ENCODE measurements around the gene TADA2B.

Gene TADA2B

DNA sequence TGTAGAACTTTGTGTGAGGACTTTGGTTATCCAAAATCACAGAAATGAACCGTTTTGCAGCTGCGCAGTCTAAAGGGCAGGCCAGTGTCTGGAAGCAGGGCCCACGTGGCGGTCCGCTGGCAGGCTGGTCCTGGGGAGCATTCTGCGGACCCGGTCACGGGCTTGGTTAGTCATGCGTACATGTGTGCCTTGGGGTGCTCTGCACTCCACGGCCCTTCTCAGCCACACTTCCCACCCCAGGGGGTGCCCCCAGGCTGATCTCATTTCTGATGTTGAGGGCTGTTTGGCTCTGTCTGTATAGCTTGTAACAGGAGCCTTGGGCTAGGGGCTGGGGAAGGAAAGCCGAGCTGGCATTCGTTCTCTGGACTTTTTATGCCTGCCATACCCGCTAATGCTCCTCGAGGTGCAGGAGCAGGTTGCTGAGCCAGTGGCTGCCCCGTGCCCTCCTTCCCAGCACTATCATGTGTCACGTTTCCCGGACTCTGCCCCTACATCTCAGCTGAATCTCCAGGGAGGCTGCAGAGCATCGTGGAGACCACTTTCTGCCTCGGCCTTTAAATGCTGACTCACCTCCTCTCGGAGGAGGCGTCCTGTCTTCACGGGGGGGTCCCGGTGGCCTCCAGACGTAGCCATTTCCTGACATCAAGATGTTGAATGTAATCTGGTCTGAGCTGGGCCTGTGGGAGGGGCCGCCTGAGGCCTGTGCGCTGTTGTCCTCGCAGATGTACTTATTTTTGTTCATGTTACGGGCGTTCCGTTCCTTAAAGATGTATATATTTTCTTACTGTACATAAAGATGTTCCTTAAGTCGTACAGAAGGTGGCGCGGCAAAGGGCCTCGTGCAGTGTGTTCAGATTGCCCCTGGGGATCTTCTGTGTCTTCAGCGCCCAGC, 11.4 kb upstream of the TADA2B start:
- no peak for DNase-seq (ENCODE audit: insufficient read length, low spot score)
- FAIRE-seq = no peak
- TF ChIP-seq POLR2AphosphoS5 (IDR thresholded peaks at IDR 0.05; ENCODE audit: low read depth, low read length) (no peak), POU2F2 (IDR thresholded peaks at IDR 0.05; ENCODE audit: low read depth, low read length) (no peak), PAX5 (IDR thresholded peaks at IDR 0.05; ENCODE audit: insufficient read depth, low read length, severe bottlenecking) (no peak), TAF1 (IDR thresholded peaks at IDR 0.05; ENCODE audit: low read depth, low read length) (no peak)

- FAIRE-seq = no peak
- no peak for DNase-seq (ENCODE audit: insufficient read length, low spot score)
- TF ChIP-seq TAF1 (IDR thresholded peaks at IDR 0.05; ENCODE audit: low read depth, low read length) (no peak), POLR2A (IDR thresholded peaks at IDR 0.05; ENCODE audit: low read depth, low read length) (no peak), POU2F2 (IDR thresholded peaks at IDR 0.05; ENCODE audit: low read depth, low read length) (no peak), PAX5 (IDR thresholded peaks at IDR 0.05; ENCODE audit: insufficient read depth, low read length, severe bottlenecking) (no peak), SPI1 (IDR thresholded peaks at IDR 0.05; ENCODE audit: low read depth, low read length) (no peak), POLR2AphosphoS5 (IDR thresholded peaks at IDR 0.05; ENCODE audit: low read depth, low read length) (no peak)
These were observed 10.6 kb upstream of the TADA2B start for GRCh38 chr4:7032596-7032995.

DNA sequence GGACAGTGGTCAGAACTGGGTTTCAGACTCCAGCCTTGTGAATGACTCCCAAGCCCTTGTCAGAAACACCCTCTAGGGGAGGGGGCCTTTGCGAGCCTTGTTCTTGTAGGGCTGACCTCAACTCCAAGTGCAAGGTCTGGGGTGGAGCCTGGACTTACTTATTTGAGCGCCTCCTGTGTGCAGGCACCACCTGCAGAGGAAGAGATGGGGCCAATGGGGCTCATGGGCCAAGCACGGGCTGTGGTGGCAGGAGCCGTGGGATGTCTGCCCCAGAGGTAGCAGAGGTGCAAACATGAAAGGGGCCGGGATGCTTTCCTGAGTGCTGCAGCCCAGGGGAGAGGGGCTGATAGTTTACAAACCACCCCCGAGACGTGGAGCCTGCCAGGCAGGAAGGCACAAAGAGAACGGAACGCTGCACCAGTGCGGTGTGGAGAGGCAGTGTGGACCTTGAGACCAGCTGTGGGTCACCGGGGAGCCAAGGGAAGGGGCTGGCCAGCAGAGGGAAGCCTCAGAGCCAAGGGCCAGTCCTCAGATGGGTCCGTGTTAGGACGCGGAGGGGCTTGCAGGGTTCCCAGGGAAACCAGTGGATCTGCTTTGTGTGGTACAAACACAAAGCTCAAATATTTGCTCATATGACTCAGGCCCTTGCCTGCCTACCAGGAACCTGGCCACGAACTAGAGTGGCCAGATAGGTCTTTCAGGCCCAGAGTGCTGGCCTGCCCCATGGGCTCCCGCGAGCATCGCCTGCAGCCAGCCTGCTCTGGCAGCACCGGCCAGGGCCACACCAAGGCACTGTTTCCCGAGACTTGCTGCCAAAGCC, 8.7 kb upstream of the TADA2B start:
- no peak for DNase-seq (ENCODE audit: insufficient read length, low spot score)
- TF ChIP-seq POLR2AphosphoS5 (IDR thresholded peaks at IDR 0.05; ENCODE audit: low read depth, low read length) = no peak
- no peak for TF ChIP-seq POLR2A (IDR thresholded peaks at IDR 0.05; ENCODE audit: low read depth, low read length)
- no peak for TF ChIP-seq PAX5 (IDR thresholded peaks at IDR 0.05; ENCODE audit: insufficient read depth, low read length, severe bottlenecking)
- no peak for TF ChIP-seq POU2F2 (IDR thresholded peaks at IDR 0.05; ENCODE audit: low read depth, low read length)
- no peak for TF ChIP-seq SPI1 (IDR thresholded peaks at IDR 0.05; ENCODE audit: low read depth, low read length)
- TF ChIP-seq TAF1 (IDR thresholded peaks at IDR 0.05; ENCODE audit: low read depth, low read length) = no peak
- no peak for FAIRE-seq

- DNase-seq (ENCODE audit: insufficient read length, low spot score) (no peak), FAIRE-seq (peak; percentile 56)
- no peak for TF ChIP-seq POLR2A (IDR thresholded peaks at IDR 0.05; ENCODE audit: low read depth, low read length)
These were observed 5.7 kb upstream of the TADA2B start for GRCh38 chr4:7037425-7037824.

GRCh38 chr4:7040765-7041164, 2.4 kb upstream of the TADA2B start:
- DNase-seq (ENCODE audit: insufficient read length, low spot score) (no peak), FAIRE-seq (no peak)
- TF ChIP-seq POLR2A (IDR thresholded peaks at IDR 0.05; ENCODE audit: low read depth, low read length) (no peak), SPI1 (IDR thresholded peaks at IDR 0.05; ENCODE audit: low read depth, low read length) (no peak), TAF1 (IDR thresholded peaks at IDR 0.05; ENCODE audit: low read depth, low read length) (no peak), PAX5 (IDR thresholded peaks at IDR 0.05; ENCODE audit: insufficient read depth, low read length, severe bottlenecking) (no peak), POLR2AphosphoS5 (IDR thresholded peaks at IDR 0.05; ENCODE audit: low read depth, low read length) (no peak), POU2F2 (IDR thresholded peaks at IDR 0.05; ENCODE audit: low read depth, low read length) (no peak)

GRCh38 chr4:7041246-7041645, 1.9 kb upstream of the TADA2B start:
- no peak for TF ChIP-seq PAX5 (IDR thresholded peaks at IDR 0.05; ENCODE audit: insufficient read depth, low read length, severe bottlenecking)
- TF ChIP-seq POLR2AphosphoS5 (IDR thresholded peaks at IDR 0.05; ENCODE audit: low read depth, low read length) = no peak
- no peak for TF ChIP-seq POU2F2 (IDR thresholded peaks at IDR 0.05; ENCODE audit: low read depth, low read length)
- no peak for TF ChIP-seq TAF1 (IDR thresholded peaks at IDR 0.05; ENCODE audit: low read depth, low read length)
- TF ChIP-seq POLR2A (IDR thresholded peaks at IDR 0.05; ENCODE audit: low read depth, low read length) = no peak
- no peak for DNase-seq (ENCODE audit: insufficient read length, low spot score)
- FAIRE-seq = no peak

DNA sequence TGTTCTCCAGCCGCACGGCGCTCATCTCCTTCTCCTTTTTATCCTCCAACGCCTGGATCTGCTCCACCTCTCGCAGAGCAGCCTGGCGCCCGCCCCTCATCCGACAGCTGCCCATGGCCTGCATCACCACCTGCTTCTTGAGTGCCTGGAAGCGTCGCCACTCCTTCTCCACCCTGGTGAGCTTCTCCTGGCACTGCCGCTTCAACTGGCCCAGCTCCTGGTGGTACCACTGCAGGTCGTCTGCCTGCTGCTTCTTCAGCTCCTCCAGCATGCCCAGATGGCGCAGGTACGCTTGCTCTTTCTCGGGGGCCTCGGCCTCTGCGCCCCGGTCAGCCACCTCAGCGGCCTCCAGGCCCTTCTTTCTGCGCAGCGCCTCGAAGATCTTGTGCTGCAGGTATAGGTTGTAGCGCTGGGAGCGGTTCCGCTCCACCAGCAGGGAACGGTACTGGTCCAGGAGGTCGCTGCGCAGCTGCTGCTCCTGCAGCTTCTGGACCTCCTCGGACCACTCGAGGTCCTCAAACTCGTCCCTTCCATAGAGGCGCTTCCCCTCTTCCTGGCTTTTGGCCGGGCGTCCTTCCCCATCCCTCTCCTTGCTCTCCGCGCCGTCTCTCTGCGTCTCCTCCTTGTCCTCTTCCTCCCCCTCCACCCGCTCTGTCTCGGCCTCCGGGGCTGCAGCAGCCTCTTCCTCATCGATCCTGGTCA, 1.2 kb upstream of the TADA2B start:
- TF ChIP-seq POLR2AphosphoS5 (IDR thresholded peaks at IDR 0.05; ENCODE audit: low read depth, low read length) (no peak), PAX5 (IDR thresholded peaks at IDR 0.05; ENCODE audit: insufficient read depth, low read length, severe bottlenecking) (no peak), TAF1 (IDR thresholded peaks at IDR 0.05; ENCODE audit: low read depth, low read length) (no peak), POLR2A (IDR thresholded peaks at IDR 0.05; ENCODE audit: low read depth, low read length) (no peak), POU2F2 (IDR thresholded peaks at IDR 0.05; ENCODE audit: low read depth, low read length) (no peak), SPI1 (IDR thresholded peaks at IDR 0.05; ENCODE audit: low read depth, low read length) (no peak)
- DNase-seq (ENCODE audit: insufficient read length, low spot score) (no peak), FAIRE-seq (peak; percentile 55)

- DNase-seq (ENCODE audit: insufficient read length, low spot score) = peak; percentile 99
- TF ChIP-seq TAF1 (IDR thresholded peaks at IDR 0.05; ENCODE audit: low read depth, low read length) = no peak
- no peak for TF ChIP-seq POLR2AphosphoS5 (IDR thresholded peaks at IDR 0.05; ENCODE audit: low read depth, low read length)
- TF ChIP-seq PAX5 (IDR thresholded peaks at IDR 0.05; ENCODE audit: insufficient read depth, low read length, severe bottlenecking) = no peak
- TF ChIP-seq POU2F2 (IDR thresholded peaks at IDR 0.05; ENCODE audit: low read depth, low read length) = no peak
- no peak for TF ChIP-seq SPI1 (IDR thresholded peaks at IDR 0.05; ENCODE audit: low read depth, low read length)
- TF ChIP-seq POLR2A (IDR thresholded peaks at IDR 0.05; ENCODE audit: low read depth, low read length) = no peak
- FAIRE-seq = peak; percentile 99
These were observed 479 bp upstream of the TADA2B start for GRCh38 chr4:7042503-7043283.
